Anterior cingulate cortex (tissue), 58 donors: ENCODE results near the gene NRF1.
"Not testable (repeated sequence)": the region's sequence is repeated elsewhere in the genome, so short reads cannot be mapped to it uniquely, and the experiment has no call there.

ENCODE experiments used
- DNase-seq, 58 donors: peaks; one replicate each; lab custom pipeline; 2025; lab: John Stamatoyannopoulos, UW

The NRF1 gene

GRCh38 chr7:129793506-129794310 is 182.2 kb downstream of the NRF1 start:
- DNase-seq, result peak in 1 of 58 donors; percentile 4

- not testable (repeated sequence) for DNase-seq
These were observed 182.9 kb downstream of the NRF1 start for GRCh38 chr7:129794461-129794860.

- no peak for DNase-seq
These were observed 184.8 kb downstream of the NRF1 start for GRCh38 chr7:129796186-129796775.

GRCh38 chr7:129797214-129797789 is 185.8 kb downstream of the NRF1 start:
- DNase-seq, result no peak

GRCh38 chr7:129798616-129799349 is 187.3 kb downstream of the NRF1 start:
- DNase-seq, result no peak

- DNase-seq, result no peak
These were observed 187.9 kb downstream of the NRF1 start for GRCh38 chr7:129799350-129799955.

- DNase-seq, result no peak
These were observed 189.4 kb downstream of the NRF1 start for GRCh38 chr7:129800901-129801300.

- DNase-seq, result no peak
These were observed 190.4 kb downstream of the NRF1 start for GRCh38 chr7:129801882-129802281.

- DNase-seq, result no peak
These were observed 192.1 kb downstream of the NRF1 start for GRCh38 chr7:129803546-129804081.

GRCh38 chr7:129804111-129804889 is 192.8 kb downstream of the NRF1 start:
- no peak for DNase-seq

GRCh38 chr7:129804890-129805719 is 193.6 kb downstream of the NRF1 start:
- no peak for DNase-seq
